22Rv1 (cell line): ENCODE results near the gene APBB2.

Experiments
- H3K27ac ChIP-seq: fragments of 450-650 bp; 2 replicates; pipeline ENCODE4 v1.5.1; 2017
- ZFX ChIP-seq: fragments of 450-650 bp; IDR thresholded peaks from 2 replicates; pipeline ENCODE4 v1.6.1; 2017; ENCODE audit warnings: antibody characterized with exemption, borderline replicate concordance
- TF ChIP-seq, protein P1 (sequence below): fragments of 450-650 bp; IDR thresholded peaks from 2 replicates; pipeline ENCODE4 v1.5.1; 2017; ENCODE audit warnings: mild to moderate bottlenecking

APBB2 gene

DNA sequence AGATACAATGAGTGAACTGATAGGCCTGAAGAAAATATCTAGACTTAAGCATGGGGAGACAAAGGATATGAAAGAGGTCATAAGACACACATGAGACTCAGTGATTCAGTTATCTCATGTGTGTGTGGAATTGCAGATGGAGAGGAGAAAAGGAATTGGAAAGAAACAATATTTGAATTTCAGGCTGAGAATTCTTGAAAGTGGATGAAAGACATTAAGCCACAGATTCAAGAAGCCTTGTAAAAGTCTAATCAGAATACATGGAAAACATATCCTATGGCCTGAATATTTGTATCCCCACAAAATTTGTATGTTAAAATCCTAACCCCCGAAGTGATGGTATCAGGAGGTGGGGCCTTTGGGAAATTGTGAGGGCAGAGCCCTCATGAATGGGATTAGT, 436.3 kb downstream of the APBB2 start:
- TF ChIP-seq ZFX, result no peak
- TF ChIP-seq, protein P1, sequence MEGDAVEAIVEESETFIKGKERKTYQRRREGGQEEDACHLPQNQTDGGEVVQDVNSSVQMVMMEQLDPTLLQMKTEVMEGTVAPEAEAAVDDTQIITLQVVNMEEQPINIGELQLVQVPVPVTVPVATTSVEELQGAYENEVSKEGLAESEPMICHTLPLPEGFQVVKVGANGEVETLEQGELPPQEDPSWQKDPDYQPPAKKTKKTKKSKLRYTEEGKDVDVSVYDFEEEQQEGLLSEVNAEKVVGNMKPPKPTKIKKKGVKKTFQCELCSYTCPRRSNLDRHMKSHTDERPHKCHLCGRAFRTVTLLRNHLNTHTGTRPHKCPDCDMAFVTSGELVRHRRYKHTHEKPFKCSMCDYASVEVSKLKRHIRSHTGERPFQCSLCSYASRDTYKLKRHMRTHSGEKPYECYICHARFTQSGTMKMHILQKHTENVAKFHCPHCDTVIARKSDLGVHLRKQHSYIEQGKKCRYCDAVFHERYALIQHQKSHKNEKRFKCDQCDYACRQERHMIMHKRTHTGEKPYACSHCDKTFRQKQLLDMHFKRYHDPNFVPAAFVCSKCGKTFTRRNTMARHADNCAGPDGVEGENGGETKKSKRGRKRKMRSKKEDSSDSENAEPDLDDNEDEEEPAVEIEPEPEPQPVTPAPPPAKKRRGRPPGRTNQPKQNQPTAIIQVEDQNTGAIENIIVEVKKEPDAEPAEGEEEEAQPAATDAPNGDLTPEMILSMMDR, result no peak
- H3K27ac ChIP-seq, result no peak overlapping the region

DNA sequence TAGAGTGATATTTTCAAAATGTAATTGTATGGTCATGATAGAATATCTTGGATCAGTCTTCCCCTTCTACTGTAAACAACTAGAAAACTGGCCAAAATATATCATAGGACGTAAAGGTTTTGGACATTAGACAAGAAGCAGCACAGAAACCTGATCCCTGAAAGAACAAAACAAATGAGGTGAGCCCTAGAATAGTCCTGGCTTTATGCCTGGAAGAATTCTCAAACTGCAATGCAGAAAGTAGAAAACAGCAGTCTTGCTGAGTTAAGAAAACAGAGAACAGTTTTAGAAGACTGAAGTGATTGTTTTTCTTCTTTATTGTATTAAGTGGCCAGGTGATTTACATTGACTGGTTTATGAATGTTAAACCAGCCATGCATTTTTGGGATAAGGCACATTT, 445.1 kb downstream of the APBB2 start:
- H3K27ac ChIP-seq, result no peak overlapping the region
- no peak for TF ChIP-seq ZFX
- TF ChIP-seq, protein P1, result no peak

DNA sequence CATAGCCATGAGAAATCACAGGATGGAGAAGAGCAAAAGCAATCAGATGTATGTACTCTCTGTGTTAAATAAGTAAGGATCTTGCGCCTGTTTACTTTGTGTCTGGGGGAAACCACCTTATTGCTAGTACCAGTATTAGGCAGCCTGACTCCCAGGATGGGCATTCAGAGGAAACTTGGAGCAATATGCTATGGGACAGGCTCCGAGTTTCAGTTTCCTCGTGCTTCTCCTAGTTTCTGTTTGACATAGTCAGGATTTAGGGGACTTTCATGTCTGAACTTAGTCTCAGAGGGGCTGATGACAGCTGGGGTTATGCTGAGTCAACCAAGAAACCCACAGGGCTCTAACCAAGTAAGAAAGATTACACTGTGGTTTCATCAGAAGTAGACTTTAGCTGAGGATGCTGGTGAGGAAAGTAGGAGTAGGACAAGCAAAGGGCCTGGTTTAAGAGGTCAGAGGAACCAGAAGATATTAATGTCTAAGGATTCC, 451.1 kb downstream of the APBB2 start:
- TF ChIP-seq, protein P1, result no peak
- H3K27ac ChIP-seq, result no peak overlapping the region
